ENCODE measurements around the gene UBR1. TPM values are rescaled to one million over a fixed set of nuclear protein-coding genes. Genes with fewer than 3 reads are reported as not detected.

The UBR1 gene
- polyA plus RNA-seq, 2 of the 4 experiments (the other 2 are of a cell fraction), result 5.8 to 10.5 TPM

DNA sequence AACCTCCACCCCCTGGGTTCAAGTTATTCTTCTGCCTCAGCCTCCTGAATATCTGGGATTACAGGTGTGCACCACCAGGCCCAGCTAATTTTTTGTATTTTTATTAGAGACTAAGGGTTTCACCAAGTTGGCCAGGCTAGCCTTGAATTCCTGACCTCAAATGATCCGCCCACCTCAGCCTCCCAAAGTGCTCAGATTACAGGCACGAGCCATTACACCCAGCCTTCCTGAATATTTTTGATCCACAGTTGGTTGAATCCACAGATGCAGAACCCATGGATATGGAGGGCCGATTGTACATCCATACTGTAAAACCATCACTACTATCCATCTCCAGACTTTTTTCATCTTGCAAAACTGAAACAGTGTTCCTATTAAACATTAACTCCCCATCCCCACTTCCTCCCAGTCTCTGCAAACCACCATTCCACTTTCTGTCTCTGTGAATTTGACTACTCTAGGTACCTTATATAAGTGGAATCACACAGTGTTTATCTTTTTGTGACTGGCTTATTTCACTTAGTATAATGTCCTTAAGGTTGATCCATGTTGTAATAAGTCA lies 19.3 kb upstream of the UBR1 start:
- H3K27ac ChIP-seq, result no peak overlapping the region
- DNase-seq (ENCODE audit: low read depth in 1 of 2, low spot score in 1 of 2), result no peak
- ChIA-PET CTCF (no interaction called here), POLR2A (no interaction called here)
- peak overlapping the region; percentile 30; the same call in 1 of the 3 replicates for H3K4me2 ChIP-seq
- no peaks in the 10 kb centered on the region; the same call in 2 of the 3 replicates for H3K4me1 ChIP-seq
- no peak overlapping the region for H3K4me3 ChIP-seq
- FAIRE-seq, result no peak
- no peaks in the 10 kb centered on the region for H3K9me3 ChIP-seq
- TF ChIP-seq HOXB5 (CRISPR knock-in tag; IDR thresholded peaks at IDR 0.05) (no peak), ZNF302 (CRISPR knock-in tag; IDR thresholded peaks at IDR 0.05) (no peak), RNF2 (IDR thresholded peaks at IDR 0.05; ENCODE audit: borderline replicate concordance, low read depth) (no peak), JUN (IDR thresholded peaks at IDR 0.05) (no peak), HDAC2 (IDR thresholded peaks at IDR 0.05) (no peak), ESRRA (IDR thresholded peaks at IDR 0.05; ENCODE audit: borderline replicate concordance, low read length) (no peak), MAZ (IDR thresholded peaks at IDR 0.05; ENCODE audit: borderline replicate concordance, low read depth, low read length) (no peak), SMC3 (IDR thresholded peaks at IDR 0.05) (no peak), EHMT2 (IDR thresholded peaks at IDR 0.05; ENCODE audit: low read depth) (no peak), ZC3H11A (IDR thresholded peaks at IDR 0.05) (no peak), EHF (CRISPR knock-in tag; IDR thresholded peaks at IDR 0.05) (no peak), SREBF2 (IDR thresholded peaks at IDR 0.05) (no peak), CEBPB (IDR thresholded peaks at IDR 0.05) (no peak), TFCP2L1 (CRISPR knock-in tag; IDR thresholded peaks at IDR 0.05) (no peak), HOXB13 (CRISPR knock-in tag; IDR thresholded peaks at IDR 0.05; ENCODE audit: low read depth) (no peak)
- no peak for ATAC-seq
- 43% methylated on average over 3 of the region's 3 CpGs for WGBS (ENCODE audit: missing lambda C conversion rate)

DNA sequence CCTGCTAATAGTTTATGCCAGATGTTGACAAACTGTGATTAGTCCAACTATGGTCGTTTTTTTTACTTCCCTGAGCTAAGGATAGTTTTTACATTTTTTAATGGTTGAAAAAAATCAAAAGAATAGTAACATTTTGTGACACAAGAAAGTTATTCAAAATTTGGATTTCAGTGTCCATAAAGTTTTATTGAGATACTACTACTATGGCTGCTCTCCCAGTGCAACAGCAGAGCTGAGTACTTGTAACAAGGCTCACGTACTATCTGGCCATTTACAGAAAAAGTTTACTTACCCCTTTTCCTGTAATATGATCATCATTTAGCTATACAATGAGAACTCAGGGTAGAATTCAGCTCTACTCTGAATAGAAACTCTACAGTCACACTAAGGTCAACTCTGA lies 16.0 kb upstream of the UBR1 start:
- CTCF ChIA-PET, result no interaction called here
- no peak for FAIRE-seq

More for the DNA sequence above, 16.0 kb upstream of the UBR1 start:
- WGBS (ENCODE audit: missing lambda C conversion rate), result 52% methylated on average over 2 of the region's 2 CpGs
- H3K9me3 ChIP-seq, result no peaks in the 10 kb centered on the region
- DNase-seq (ENCODE audit: low read depth in 1 of 2, low spot score in 1 of 2), result no peak
- TF ChIP-seq RCOR1 (IDR thresholded peaks at IDR 0.05; ENCODE audit: low read depth, low read length) (no peak), NFE2L2 (conservative IDR thresholded peaks at IDR 0.05; ENCODE audit: low read length) (no peak), FOXS1 (CRISPR knock-in tag; IDR thresholded peaks at IDR 0.05) (no peak), KDM5A (IDR thresholded peaks at IDR 0.05) (no peak), PHF8 (IDR thresholded peaks at IDR 0.05; ENCODE audit: borderline replicate concordance, low read depth) (no peak), CBX8 (IDR thresholded peaks at IDR 0.05) (no peak), POLR2A (IDR thresholded peaks at IDR 0.05; ENCODE audit: low read length) (no peak), POLR2AphosphoS2 (conservative IDR thresholded peaks at IDR 0.05; ENCODE audit: low read length) (no peak), EP300 (IDR thresholded peaks at IDR 0.05) (no peak), ZSCAN20 (CRISPR knock-in tag; IDR thresholded peaks at IDR 0.05) (no peak), HDAC2 (IDR thresholded peaks at IDR 0.05) (no peak), BCL3 (IDR thresholded peaks at IDR 0.05) (no peak), CEBPB (IDR thresholded peaks at IDR 0.05) (no peak), CBX2 (IDR thresholded peaks at IDR 0.05; ENCODE audit: borderline replicate concordance, low read depth) (no peak), EHMT2 (IDR thresholded peaks at IDR 0.05; ENCODE audit: low read depth) (no peak), BHLHE40 (IDR thresholded peaks at IDR 0.05; ENCODE audit: low read depth, low read length) (no peak), NPAS2 (CRISPR knock-in tag; IDR thresholded peaks at IDR 0.05; ENCODE audit: borderline replicate concordance) (no peak)
- TF ChIP-seq, protein P1, sequence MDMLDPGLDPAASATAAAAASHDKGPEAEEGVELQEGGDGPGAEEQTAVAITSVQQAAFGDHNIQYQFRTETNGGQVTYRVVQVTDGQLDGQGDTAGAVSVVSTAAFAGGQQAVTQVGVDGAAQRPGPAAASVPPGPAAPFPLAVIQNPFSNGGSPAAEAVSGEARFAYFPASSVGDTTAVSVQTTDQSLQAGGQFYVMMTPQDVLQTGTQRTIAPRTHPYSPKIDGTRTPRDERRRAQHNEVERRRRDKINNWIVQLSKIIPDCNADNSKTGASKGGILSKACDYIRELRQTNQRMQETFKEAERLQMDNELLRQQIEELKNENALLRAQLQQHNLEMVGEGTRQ (IDR thresholded peaks at IDR 0.05), result no peak
- TF ChIP-seq, protein P2, sequence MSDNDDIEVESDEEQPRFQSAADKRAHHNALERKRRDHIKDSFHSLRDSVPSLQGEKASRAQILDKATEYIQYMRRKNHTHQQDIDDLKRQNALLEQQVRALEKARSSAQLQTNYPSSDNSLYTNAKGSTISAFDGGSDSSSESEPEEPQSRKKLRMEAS (IDR thresholded peaks at IDR 0.05), result no peak
- no peak overlapping the region for H3K4me3 ChIP-seq
- POLR2A ChIA-PET, result no interaction called here
- H3K4me1 ChIP-seq, result no peaks in the 10 kb centered on the region; the same call in 2 of the 3 replicates
- no peak overlapping the region for H3K4me2 ChIP-seq
- no peak overlapping the region for H3K27ac ChIP-seq
- no peak for ATAC-seq
